Vagina (tissue), 2 donors: ENCODE measurements around the gene SRL.
A peak's percentile ranks its signal among the peaks of the same experiment; 100 is the strongest.

Experiments
- POLR2A ChIP-seq, 2 donors: fragments of 450-650 bp; IDR thresholded peaks; one replicate each; pipeline ENCODE4 v1.6.1; 2017; ENCODE audit warnings: antibody characterized with exemption in 2 of 2, mild to moderate bottlenecking in 2 of 2, moderate library complexity in 2 of 2
- POLR2AphosphoS5 ChIP-seq, 2 donors: sonication (generic); formaldehyde crosslinking; IDR thresholded peaks; one replicate each; pipeline ENCODE4 v1.9.0; 2017; ENCODE audit warnings: antibody characterized with exemption in 2 of 2, mild to moderate bottlenecking in 2 of 2, low read depth in 1 of 2; ENCODE audit not compliant: insufficient read depth in 1 of 2
- TF ChIP-seq, protein P1 (sequence below), 3 experiments: fragments of 450-650 bp in 2 of 3; fragments of 200-600 bp in 1 of 3; sonication (generic) in 1 of 3; IDR thresholded peaks; one replicate each; pipeline ENCODE4 v1.5.1; 2017 to 2019; ENCODE audit warnings: antibody characterized with exemption in 3 of 3, mild to moderate bottlenecking in 2 of 3, moderate library complexity in 2 of 3

DNA sequence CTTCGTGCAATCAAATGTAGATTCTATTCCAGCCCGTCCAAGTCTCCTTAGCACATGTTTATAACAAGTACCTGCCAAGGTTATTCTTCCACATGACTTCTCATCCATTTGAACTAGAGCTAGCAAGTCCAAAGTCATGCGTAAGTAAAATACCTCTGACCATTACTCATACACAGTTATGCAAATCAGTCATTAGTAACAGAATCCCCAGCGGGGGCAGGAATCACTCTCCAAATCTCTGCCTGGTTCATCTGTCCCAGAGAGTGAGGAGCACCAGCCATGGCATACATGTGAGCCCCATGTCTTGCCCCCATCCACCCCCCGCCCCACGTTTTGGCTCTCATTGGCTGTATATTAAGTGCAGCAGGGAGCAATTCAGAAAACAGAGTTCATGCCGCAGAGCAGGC, 27.7 kb downstream of the SRL start:
- TF ChIP-seq, protein P1, sequence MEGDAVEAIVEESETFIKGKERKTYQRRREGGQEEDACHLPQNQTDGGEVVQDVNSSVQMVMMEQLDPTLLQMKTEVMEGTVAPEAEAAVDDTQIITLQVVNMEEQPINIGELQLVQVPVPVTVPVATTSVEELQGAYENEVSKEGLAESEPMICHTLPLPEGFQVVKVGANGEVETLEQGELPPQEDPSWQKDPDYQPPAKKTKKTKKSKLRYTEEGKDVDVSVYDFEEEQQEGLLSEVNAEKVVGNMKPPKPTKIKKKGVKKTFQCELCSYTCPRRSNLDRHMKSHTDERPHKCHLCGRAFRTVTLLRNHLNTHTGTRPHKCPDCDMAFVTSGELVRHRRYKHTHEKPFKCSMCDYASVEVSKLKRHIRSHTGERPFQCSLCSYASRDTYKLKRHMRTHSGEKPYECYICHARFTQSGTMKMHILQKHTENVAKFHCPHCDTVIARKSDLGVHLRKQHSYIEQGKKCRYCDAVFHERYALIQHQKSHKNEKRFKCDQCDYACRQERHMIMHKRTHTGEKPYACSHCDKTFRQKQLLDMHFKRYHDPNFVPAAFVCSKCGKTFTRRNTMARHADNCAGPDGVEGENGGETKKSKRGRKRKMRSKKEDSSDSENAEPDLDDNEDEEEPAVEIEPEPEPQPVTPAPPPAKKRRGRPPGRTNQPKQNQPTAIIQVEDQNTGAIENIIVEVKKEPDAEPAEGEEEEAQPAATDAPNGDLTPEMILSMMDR (IDR thresholded peaks at IDR 0.05) = no peak
- no peak for TF ChIP-seq POLR2A (IDR thresholded peaks at IDR 0.05)
- peak in 1 of 2 donors; percentile 96 for TF ChIP-seq POLR2AphosphoS5 (IDR thresholded peaks at IDR 0.05; ENCODE audit: insufficient read depth in 1 of 2, low read depth in 1 of 2)
